Panc1 (cell line): ENCODE results near the gene EIPR1.

Experiments
- CTCF ChIP-seq: fragments of 450-650 bp; IDR thresholded peaks from 2 replicates; pipeline ENCODE4 v1.5.1; 2017; ENCODE audit warnings: mild to moderate bottlenecking
- POLR2AphosphoS5 ChIP-seq: IDR thresholded peaks from 2 replicates; pipeline ENCODE4 v1.6.1; 2012; ENCODE audit warnings: mild to moderate bottlenecking, low read depth, low read length, moderate library complexity
- REST ChIP-seq, 2 experiments: IDR thresholded peaks; 2 replicates each; pipeline ENCODE4 v1.6.1; 2011 to 2012; ENCODE audit warnings: low read depth in 2 of 2, control low read depth in 1 of 2, low read length in 1 of 2, mild to moderate bottlenecking in 1 of 2, moderate library complexity in 1 of 2; ENCODE audit not compliant: insufficient read depth in 1 of 2
- TCF7L2 ChIP-seq: IDR thresholded peaks from 2 replicates; pipeline ENCODE4 v1.6.1; 2011; ENCODE audit warnings: mild to moderate bottlenecking, low read depth, low read length, inconsistent platforms

- no peak for TF ChIP-seq CTCF
- no peak for TF ChIP-seq POLR2AphosphoS5
- TF ChIP-seq TCF7L2 = no peak
- TF ChIP-seq REST (IDR thresholded peaks at IDR 0.05; ENCODE audit: insufficient read depth in 1 of 2, low read depth in 2 of 2, low read length in 1 of 2) = no peak
Measured at GRCh38 chr2:3149441-3150217, 228.0 kb downstream of the EIPR1 start.
